Measurements from ENCODE around the gene SLC2A5.

SLC2A5 gene

GRCh38 chr1:8989061-8989460 lies 80.4 kb downstream of the SLC2A5 start:
- no peak for TF ChIP-seq CTCF (IDR thresholded peaks at IDR 0.05; ENCODE audit: low read length, missing control alignments)
- H3K4me3 ChIP-seq (replicated peaks; ENCODE audit: low read depth, low read length): no peak overlapping the region
- no peak for DNase-seq (ENCODE audit: low read depth)

GRCh38 chr1:8988618-8988967 lies 80.8 kb downstream of the SLC2A5 start:
- no peak for DNase-seq (ENCODE audit: low read depth)
- H3K4me3 ChIP-seq (replicated peaks; ENCODE audit: low read depth, low read length): no peak overlapping the region
- TF ChIP-seq CTCF (IDR thresholded peaks at IDR 0.05; ENCODE audit: low read length, missing control alignments): no peak

- no peak overlapping the region for H3K4me3 ChIP-seq (replicated peaks; ENCODE audit: low read depth, low read length)
- DNase-seq (ENCODE audit: low read depth): peak; percentile 52
- peak; percentile 96 for TF ChIP-seq CTCF (IDR thresholded peaks at IDR 0.05; ENCODE audit: low read length, missing control alignments)
These were observed 81.4 kb downstream of the SLC2A5 start for GRCh38 chr1:8987881-8988617.

- no peak overlapping the region for H3K4me3 ChIP-seq (replicated peaks; ENCODE audit: low read depth, low read length)
- no peak for DNase-seq (ENCODE audit: low read depth)
- TF ChIP-seq CTCF (IDR thresholded peaks at IDR 0.05; ENCODE audit: low read length, missing control alignments): no peak
These were observed 82.6 kb downstream of the SLC2A5 start for GRCh38 chr1:8986814-8987190.

- no peak overlapping the region for H3K4me3 ChIP-seq (replicated peaks; ENCODE audit: low read depth, low read length)
- TF ChIP-seq CTCF (IDR thresholded peaks at IDR 0.05; ENCODE audit: low read length, missing control alignments): no peak
- peak; percentile 97 for DNase-seq (ENCODE audit: low read depth)
These were observed 83.3 kb downstream of the SLC2A5 start for GRCh38 chr1:8985915-8986813.
